Hematopoietic multipotent progenitor cell treated with erythropoietin and hydrocortisone succinate and interleukin-3 and kit ligand, for 17 days (in vitro differentiated cells): Measurements from ENCODE around the gene CD274.
A peak's percentile ranks its signal among the peaks of the same experiment; 100 is the strongest.
"Not testable (repeated sequence)": the region's sequence is repeated elsewhere in the genome, so short reads cannot be mapped to it uniquely, and the experiment has no call there.

ENCODE experiments used
- DNase-seq: peaks from one replicate; pipeline ENCODE4 v3.0.0-alpha.2; 2015; ENCODE audit warnings: low spot score

The CD274 gene

GRCh38 chr9:5466766-5467165 lies 16.4 kb downstream of the CD274 start:
- no peak for DNase-seq

- no peak for DNase-seq
These were observed 18.5 kb downstream of the CD274 start for GRCh38 chr9:5468850-5469249.

- no peak for DNase-seq
These were observed 19.8 kb downstream of the CD274 start for GRCh38 chr9:5470122-5470521.

- no peak for DNase-seq
These were observed 20.5 kb downstream of the CD274 start for GRCh38 chr9:5470816-5471215.

GRCh38 chr9:5475611-5476010 lies 25.3 kb downstream of the CD274 start:
- not testable (repeated sequence) for DNase-seq

GRCh38 chr9:5478206-5478605 lies 27.9 kb downstream of the CD274 start:
- no peak for DNase-seq

- no peak for DNase-seq
These were observed 29.8 kb downstream of the CD274 start for GRCh38 chr9:5479994-5480694.

- no peak for DNase-seq
These were observed 30.6 kb downstream of the CD274 start for GRCh38 chr9:5480919-5481318.

- no peak for DNase-seq
These were observed 31.1 kb downstream of the CD274 start for GRCh38 chr9:5481322-5482040.

GRCh38 chr9:5482194-5482593 lies 31.9 kb downstream of the CD274 start:
- DNase-seq = no peak

GRCh38 chr9:5483306-5483705 lies 33.0 kb downstream of the CD274 start:
- DNase-seq = no peak

GRCh38 chr9:5485378-5486085 lies 35.2 kb downstream of the CD274 start:
- DNase-seq = no peak

GRCh38 chr9:5486988-5487387 lies 36.6 kb downstream of the CD274 start:
- DNase-seq = no peak

- DNase-seq = no peak
These were observed 38.1 kb downstream of the CD274 start for GRCh38 chr9:5488221-5489008.

GRCh38 chr9:5489630-5490490 lies 39.5 kb downstream of the CD274 start:
- no peak for DNase-seq

GRCh38 chr9:5492965-5493678 lies 42.8 kb downstream of the CD274 start:
- DNase-seq = no peak

GRCh38 chr9:5493679-5494511 lies 43.6 kb downstream of the CD274 start:
- peak; percentile 43 for DNase-seq

- not testable (repeated sequence) for DNase-seq
These were observed 44.4 kb downstream of the CD274 start for GRCh38 chr9:5494765-5495164.

GRCh38 chr9:5499157-5499556 lies 48.8 kb downstream of the CD274 start:
- DNase-seq = no peak
